Neural progenitor cell (in vitro differentiated cells): ENCODE measurements around the gene DCDC2. TPM values are rescaled to one million over a fixed set of nuclear protein-coding genes. Genes with fewer than 3 reads are reported as not detected.
"Not testable (repeated sequence)": the region's sequence is repeated elsewhere in the genome, so short reads cannot be mapped to it uniquely, and the experiment has no call there.

Experiments used
- DNase-seq: peaks from one replicate; pipeline ENCODE4 v3.0.0-alpha.2; 2016; ENCODE audit warnings: low spot score
- H2AFZ ChIP-seq: fragments of 200-600 bp; sonication (generic); replicated peaks from 2 replicates; pipeline ENCODE4 v1.6.1; 2016; ENCODE audit warnings: antibody characterized with exemption
- H3F3A ChIP-seq: fragments of 200-600 bp; sonication (generic); 2 replicates; pipeline ENCODE4 v1.6.1; 2016; ENCODE audit warnings: antibody characterized with exemption, low read depth
- H3K27ac ChIP-seq: fragments of 200-600 bp; sonication (generic); 2 replicates; pipeline ENCODE4 v1.5.1; 2016; ENCODE audit warnings: mild to moderate bottlenecking
- H3K27me3 ChIP-seq: fragments of 200-600 bp; sonication (generic); 2 replicates; pipeline ENCODE4 v1.6.1; 2016; ENCODE audit warnings: mild to moderate bottlenecking, moderate library complexity
- H3K36me3 ChIP-seq: fragments of 200-600 bp; sonication (generic); 2 replicates; pipeline ENCODE4 v1.5.1; 2016
- H3K4me1 ChIP-seq: fragments of 200-600 bp; sonication (generic); 2 replicates; pipeline ENCODE4 v1.6.1; 2016; ENCODE audit warnings: mixed run types
- H3K4me2 ChIP-seq: fragments of 200-600 bp; sonication (generic); 2 replicates; pipeline ENCODE4 v1.6.1; 2016
- H3K4me3 ChIP-seq: fragments of 200-600 bp; sonication (generic); 2 replicates; pipeline ENCODE4 v1.5.1; 2016
- H3K79me2 ChIP-seq: fragments of 200-600 bp; sonication (generic); 2 replicates; pipeline ENCODE4 v1.6.1; 2016; ENCODE audit warnings: low read depth
- H3K9ac ChIP-seq: fragments of 200-600 bp; sonication (generic); 2 replicates; pipeline ENCODE4 v1.6.1; 2016
- H3K9me3 ChIP-seq: fragments of 200-600 bp; sonication (generic); 2 replicates; pipeline ENCODE4 v1.5.1; 2016; ENCODE audit warnings: low read depth
- H4K20me1 ChIP-seq: fragments of 200-600 bp; sonication (generic); 2 replicates; pipeline ENCODE4 v1.6.1; 2016; ENCODE audit warnings: low read depth
- H3K27ac Mint-ChIP-seq: 3 replicates; pipeline ENCODE4 v1.8.0; 2021; ENCODE audit warnings: mixed read lengths
- H3K27me3 Mint-ChIP-seq: 2 replicates; pipeline ENCODE4 v1.8.0; 2022; ENCODE audit warnings: low read depth, mild to moderate bottlenecking, inconsistent platforms, moderate library complexity, mixed read lengths; ENCODE audit not compliant: insufficient read depth
- H3K36me3 Mint-ChIP-seq: 3 replicates; pipeline ENCODE4 v1.8.0; 2021; ENCODE audit warnings: mixed read lengths
- H3K4me1 Mint-ChIP-seq: 3 replicates; pipeline ENCODE4 v1.8.0; 2021; ENCODE audit warnings: mixed read lengths
- H3K4me3 Mint-ChIP-seq: 3 replicates; pipeline ENCODE4 v1.8.0; 2021; ENCODE audit warnings: mild to moderate bottlenecking, moderate library complexity, mixed read lengths
- H3K9me3 Mint-ChIP-seq: 3 replicates; pipeline ENCODE4 v1.8.0; 2020; ENCODE audit warnings: mixed read lengths
- CTCF ChIP-seq: fragments of 200-600 bp; sonication (generic); IDR thresholded peaks from 2 replicates; pipeline ENCODE4 v1.5.1; 2017; ENCODE audit warnings: antibody characterized with exemption, mild to moderate bottlenecking
- EZH2phosphoT487 ChIP-seq: fragments of 200-600 bp; sonication (generic); IDR thresholded peaks from 2 replicates; pipeline ENCODE4 v1.6.1; 2017; ENCODE audit warnings: antibody characterized with exemption
- total RNA-seq: library from RNA; depleted of rRNA; stranded (reverse); fragments of >200 nt; gene quantifications from 2 replicates; pipeline ENCODE4 v1.2.3, GENCODE V29; 2015; ENCODE audit warnings: low replicate concordance

DCDC2 gene
- total RNA-seq, 1 donor from 2014 or later = not detected

DNA sequence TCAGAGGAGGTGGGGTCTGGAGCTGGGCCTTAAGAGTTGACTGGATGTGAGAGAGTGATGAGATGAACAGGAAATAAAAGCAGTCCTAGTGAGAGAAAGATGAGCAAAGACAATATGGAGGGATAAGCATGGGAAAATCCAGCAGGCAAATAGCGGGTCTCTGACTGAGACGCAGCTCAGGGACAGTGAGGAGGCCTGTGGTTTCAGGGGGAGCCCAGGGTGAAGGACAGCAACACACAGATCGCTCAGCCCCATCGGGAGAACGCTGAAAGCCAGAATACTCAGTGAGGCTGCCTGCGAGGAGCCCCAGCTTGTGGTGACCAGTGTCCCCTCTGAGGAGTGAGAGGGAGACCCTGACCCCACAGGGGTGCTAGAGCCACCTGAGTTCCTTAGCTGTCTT is 16.8 kb upstream of the DCDC2 start:
- Histone ChIP-seq H3K9ac (no peak overlapping the region), H3K4me2 (no peak overlapping the region), H2AFZ (peak overlapping the region; percentile 26), H4K20me1 (no peaks in the 10 kb centered on the region), H3K9me3 (no peaks in the 10 kb centered on the region), H3K4me3 (no peak overlapping the region), H3K4me1 (peaks cover 8% of the 10 kb centered on the region), H3K36me3 (no peaks in the 10 kb centered on the region), H3K27ac (no peak overlapping the region), H3K27me3 (no peaks in the 10 kb centered on the region), H3K79me2 (no peaks in the 10 kb centered on the region), H3F3A (no peaks in the 10 kb centered on the region)
- H3K36me3 Mint-ChIP-seq = no peaks in the 10 kb centered on the region
- no peak overlapping the region for H3K27ac Mint-ChIP-seq
- no peak for TF ChIP-seq EZH2phosphoT487
- TF ChIP-seq CTCF = no peak
- H3K4me3 Mint-ChIP-seq = no peak overlapping the region
- peaks cover 5% of the 10 kb centered on the region for H3K27me3 Mint-ChIP-seq
- H3K9me3 Mint-ChIP-seq = peaks cover 5% of the 10 kb centered on the region
- no peaks in the 10 kb centered on the region for H3K4me1 Mint-ChIP-seq
- DNase-seq = no peak

- not testable (repeated sequence) for H3K9ac ChIP-seq, H3K79me2 ChIP-seq, H3K4me3 Mint-ChIP-seq, H3K36me3 ChIP-seq, H3K27ac Mint-ChIP-seq, H3K4me1 ChIP-seq, H3K4me2 ChIP-seq, H4K20me1 ChIP-seq, H3K36me3 Mint-ChIP-seq, H3K4me1 Mint-ChIP-seq, H3K9me3 ChIP-seq, H3K27me3 ChIP-seq, H3K9me3 Mint-ChIP-seq, H2AFZ ChIP-seq, DNase-seq, H3K4me3 ChIP-seq, H3K27me3 Mint-ChIP-seq, H3F3A ChIP-seq, H3K27ac ChIP-seq
These were observed 7.3 kb upstream of the DCDC2 start for GRCh38 chr6:24365103-24365633.

GRCh38 chr6:24362363-24362762 is 4.5 kb upstream of the DCDC2 start:
- not testable (repeated sequence) for H3K9me3 Mint-ChIP-seq, H3K4me2 ChIP-seq, H3K4me1 ChIP-seq, H3K36me3 ChIP-seq, H3K4me1 Mint-ChIP-seq, DNase-seq, H3K79me2 ChIP-seq, H3K4me3 ChIP-seq, H3K9ac ChIP-seq, H4K20me1 ChIP-seq, H3K27ac Mint-ChIP-seq, H3K27me3 Mint-ChIP-seq, H3K9me3 ChIP-seq, H3K27ac ChIP-seq, H3K4me3 Mint-ChIP-seq, H3K36me3 Mint-ChIP-seq, H3K27me3 ChIP-seq
- Histone ChIP-seq H2AFZ (peak overlapping the region; percentile 86), H3F3A (peaks cover 18% of the 10 kb centered on the region)

GRCh38 chr6:24359640-24360454 is 2.0 kb upstream of the DCDC2 start:
- Histone ChIP-seq H3K9ac (no peak overlapping the region), H4K20me1 (no peaks in the 10 kb centered on the region), H2AFZ (peak overlapping the region; percentile 96), H3K4me3 (peak overlapping the region; percentile 59), H3F3A (peaks cover 18% of the 10 kb centered on the region), H3K4me1 (peaks cover 6% of the 10 kb centered on the region), H3K9me3 (no peaks in the 10 kb centered on the region), H3K27ac (no peak overlapping the region), H3K79me2 (no peaks in the 10 kb centered on the region), H3K36me3 (no peaks in the 10 kb centered on the region), H3K4me2 (peak overlapping the region; percentile 78), H3K27me3 (no peaks in the 10 kb centered on the region)
- Mint-ChIP-seq H3K27ac (peak overlapping the region; percentile 27), H3K36me3 (no peaks in the 10 kb centered on the region), H3K9me3 (peaks cover 3% of the 10 kb centered on the region), H3K27me3 (peaks cover 3% of the 10 kb centered on the region), H3K4me3 (peak overlapping the region; percentile 90), H3K4me1 (peaks cover 12% of the 10 kb centered on the region)
- DNase-seq = peak; percentile 88
- TF ChIP-seq CTCF (peak; percentile 95), EZH2phosphoT487 (no peak)
